ENCODE measurements around the gene GLB1L2.

Gene GLB1L2

DNA sequence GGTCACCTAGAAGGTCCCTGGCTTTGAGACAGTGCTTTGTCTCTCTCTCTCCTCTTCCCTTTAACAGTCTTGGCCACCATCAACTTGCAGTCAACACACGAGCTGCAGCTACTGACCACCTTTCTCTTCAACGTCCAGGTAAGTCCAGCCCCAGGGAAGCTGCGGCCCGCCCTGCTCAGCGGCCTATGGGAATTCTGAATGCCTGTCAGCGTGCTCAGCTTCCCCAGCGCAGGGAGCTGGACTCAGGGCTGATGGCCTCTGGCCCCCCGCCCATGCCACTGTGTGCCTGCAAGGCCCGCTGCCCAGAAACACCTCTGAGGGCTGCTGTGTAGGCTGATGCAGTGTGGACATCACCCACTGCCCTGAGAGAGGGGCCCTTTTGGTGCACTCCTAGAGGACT, 32.5 kb downstream of the GLB1L2 start:
- H3K4me3 ChIP-seq (ENCODE audit: low read depth, low read length) = no peak overlapping the region
- DNase-seq (ENCODE audit: low read depth) = no peak
- TF ChIP-seq, protein P1, sequence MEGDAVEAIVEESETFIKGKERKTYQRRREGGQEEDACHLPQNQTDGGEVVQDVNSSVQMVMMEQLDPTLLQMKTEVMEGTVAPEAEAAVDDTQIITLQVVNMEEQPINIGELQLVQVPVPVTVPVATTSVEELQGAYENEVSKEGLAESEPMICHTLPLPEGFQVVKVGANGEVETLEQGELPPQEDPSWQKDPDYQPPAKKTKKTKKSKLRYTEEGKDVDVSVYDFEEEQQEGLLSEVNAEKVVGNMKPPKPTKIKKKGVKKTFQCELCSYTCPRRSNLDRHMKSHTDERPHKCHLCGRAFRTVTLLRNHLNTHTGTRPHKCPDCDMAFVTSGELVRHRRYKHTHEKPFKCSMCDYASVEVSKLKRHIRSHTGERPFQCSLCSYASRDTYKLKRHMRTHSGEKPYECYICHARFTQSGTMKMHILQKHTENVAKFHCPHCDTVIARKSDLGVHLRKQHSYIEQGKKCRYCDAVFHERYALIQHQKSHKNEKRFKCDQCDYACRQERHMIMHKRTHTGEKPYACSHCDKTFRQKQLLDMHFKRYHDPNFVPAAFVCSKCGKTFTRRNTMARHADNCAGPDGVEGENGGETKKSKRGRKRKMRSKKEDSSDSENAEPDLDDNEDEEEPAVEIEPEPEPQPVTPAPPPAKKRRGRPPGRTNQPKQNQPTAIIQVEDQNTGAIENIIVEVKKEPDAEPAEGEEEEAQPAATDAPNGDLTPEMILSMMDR (IDR thresholded peaks at IDR 0.05; ENCODE audit: insufficient read depth, low read depth, low read length, missing control alignments) = no peak

DNA sequence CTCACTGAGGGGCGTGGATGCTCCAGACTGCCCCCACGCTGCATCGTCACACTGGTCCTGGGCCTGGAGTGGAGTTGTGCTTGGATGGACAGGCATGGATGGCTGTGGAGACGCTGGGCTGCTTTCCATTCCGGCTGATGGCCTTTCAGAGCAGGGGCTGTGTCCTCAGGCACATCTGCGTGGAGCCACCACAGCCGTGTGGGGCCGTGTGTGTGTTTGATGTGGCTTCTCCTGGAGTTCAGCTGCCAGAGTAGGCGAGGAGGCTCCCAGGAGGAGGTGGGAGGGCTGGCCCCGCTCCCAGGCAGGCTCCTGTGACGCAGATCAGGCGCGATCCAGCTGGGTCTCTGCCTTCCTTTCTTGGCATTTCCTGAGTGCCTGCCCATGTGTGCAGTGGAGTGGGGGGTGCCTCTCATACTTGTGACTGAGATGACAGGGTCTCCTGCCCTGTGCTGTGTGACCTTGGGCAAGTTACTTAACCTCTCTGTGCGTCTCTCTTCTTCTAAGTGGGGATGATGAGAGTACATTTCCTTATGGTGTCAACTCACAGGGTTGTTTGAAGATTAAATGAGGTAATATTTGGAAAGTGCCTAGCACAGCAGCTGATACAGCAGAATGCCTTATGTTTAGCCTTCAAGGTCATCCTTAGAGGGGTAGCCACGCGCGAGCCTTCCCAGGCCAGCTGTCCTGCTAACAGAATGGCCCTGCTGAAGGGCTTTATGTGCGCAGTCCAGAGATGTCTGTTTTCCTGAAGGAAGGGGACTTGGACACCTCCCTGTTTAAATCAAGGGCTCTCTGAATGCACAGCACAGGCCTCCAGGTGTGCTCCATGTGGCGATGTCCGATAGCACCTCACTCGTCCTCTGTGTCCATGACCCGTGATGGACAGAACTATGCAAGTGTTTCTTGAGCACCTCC, 33.5 kb downstream of the GLB1L2 start:
- no peak overlapping the region for H3K4me3 ChIP-seq (ENCODE audit: low read depth, low read length)
- DNase-seq (ENCODE audit: low read depth) = no peak
- TF ChIP-seq, protein P1 (IDR thresholded peaks at IDR 0.05; ENCODE audit: insufficient read depth, low read depth, low read length, missing control alignments) = no peak

DNA sequence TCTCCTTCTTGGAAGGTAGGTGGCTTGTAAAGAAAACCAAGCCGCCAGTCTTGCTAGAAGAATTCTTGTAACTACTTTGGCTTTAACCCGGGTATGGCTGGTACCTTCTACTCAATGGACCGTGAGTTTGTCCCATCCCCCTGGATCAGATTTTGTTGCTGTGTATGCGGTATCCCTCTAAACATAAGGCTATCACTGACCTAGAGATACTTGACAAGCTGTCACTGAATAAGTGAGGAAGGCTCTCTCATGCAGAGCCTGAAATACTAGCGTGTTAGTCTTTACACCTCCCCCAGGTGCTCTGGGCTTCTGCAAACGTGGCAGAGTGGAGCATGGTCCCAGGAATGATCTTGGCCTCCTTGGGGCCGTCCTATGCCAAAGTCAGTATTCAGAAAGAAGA, 34.5 kb downstream of the GLB1L2 start:
- TF ChIP-seq, protein P1 (IDR thresholded peaks at IDR 0.05; ENCODE audit: insufficient read depth, low read depth, low read length, missing control alignments) = no peak
- DNase-seq (ENCODE audit: low read depth) = no peak

DNA sequence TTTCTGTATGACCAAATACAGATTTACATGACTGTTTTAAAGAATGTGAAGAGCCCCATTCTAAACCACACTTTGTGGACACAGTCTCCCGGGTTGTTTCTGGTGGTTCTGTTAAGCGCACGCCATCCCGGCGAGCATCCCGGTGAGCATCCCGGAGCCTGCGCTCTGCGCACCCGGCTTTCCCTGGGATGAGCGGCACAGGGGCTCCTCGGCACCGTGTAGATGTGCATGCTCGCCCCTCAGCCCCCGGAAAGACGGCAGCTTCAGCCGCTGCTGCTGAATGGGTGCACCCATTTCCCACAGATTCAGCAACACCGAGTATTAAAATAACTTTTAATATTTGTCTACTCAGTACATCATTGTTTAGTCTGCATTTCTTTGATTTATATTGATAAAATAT, 36.0 kb downstream of the GLB1L2 start:
- no peak overlapping the region for H3K4me3 ChIP-seq (ENCODE audit: low read depth, low read length)
- TF ChIP-seq, protein P1 (IDR thresholded peaks at IDR 0.05; ENCODE audit: insufficient read depth, low read depth, low read length, missing control alignments) = no peak
- no peak for DNase-seq (ENCODE audit: low read depth)

More for the DNA sequence above, 34.5 kb downstream of the GLB1L2 start:
- no peak overlapping the region for H3K4me3 ChIP-seq (ENCODE audit: low read depth, low read length)

DNA sequence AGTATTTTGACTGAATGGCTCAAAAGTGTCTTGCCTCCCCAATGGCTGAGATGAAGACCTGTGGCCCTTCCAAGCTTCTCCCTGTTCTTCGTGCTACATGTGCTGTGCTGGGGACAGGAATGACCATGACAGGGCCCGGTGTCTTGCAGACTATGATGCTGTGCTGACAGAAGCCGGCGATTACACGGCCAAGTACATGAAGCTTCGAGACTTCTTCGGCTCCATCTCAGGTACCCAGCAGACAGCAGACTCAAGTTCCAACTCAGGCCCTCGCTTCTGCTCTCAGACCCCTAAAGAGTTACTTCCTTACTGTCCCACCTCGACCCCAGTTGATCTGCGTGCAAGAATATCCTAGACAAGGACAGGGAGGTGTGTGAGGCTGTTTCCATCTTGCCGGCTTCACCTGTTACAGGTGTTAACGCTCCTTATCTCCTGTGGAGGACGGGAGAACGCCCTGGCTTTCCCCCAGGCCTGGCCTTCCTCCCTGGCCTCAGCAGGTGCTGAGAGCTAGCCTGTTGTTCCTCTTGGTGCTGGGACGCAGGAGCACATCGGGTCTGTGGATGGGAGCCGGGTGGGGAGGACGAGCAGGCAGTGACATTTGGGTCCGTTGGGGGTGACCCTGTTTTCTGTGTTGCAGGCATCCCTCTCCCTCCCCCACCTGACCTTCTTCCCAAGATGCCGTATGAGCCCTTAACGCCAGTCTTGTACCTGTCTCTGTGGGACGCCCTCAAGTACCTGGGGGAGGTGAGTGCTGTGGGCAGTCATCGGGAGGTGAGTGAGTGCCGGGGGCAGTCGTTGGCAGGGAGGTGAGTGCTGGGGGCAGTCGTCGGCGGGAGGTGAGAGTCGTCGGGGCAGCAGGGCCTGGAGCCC, 38.1 kb downstream of the GLB1L2 start:
- TF ChIP-seq, protein P1 (IDR thresholded peaks at IDR 0.05; ENCODE audit: insufficient read depth, low read depth, low read length, missing control alignments) = no peak
- no peak for DNase-seq (ENCODE audit: low read depth)
- no peak overlapping the region for H3K4me3 ChIP-seq (ENCODE audit: low read depth, low read length)

DNA sequence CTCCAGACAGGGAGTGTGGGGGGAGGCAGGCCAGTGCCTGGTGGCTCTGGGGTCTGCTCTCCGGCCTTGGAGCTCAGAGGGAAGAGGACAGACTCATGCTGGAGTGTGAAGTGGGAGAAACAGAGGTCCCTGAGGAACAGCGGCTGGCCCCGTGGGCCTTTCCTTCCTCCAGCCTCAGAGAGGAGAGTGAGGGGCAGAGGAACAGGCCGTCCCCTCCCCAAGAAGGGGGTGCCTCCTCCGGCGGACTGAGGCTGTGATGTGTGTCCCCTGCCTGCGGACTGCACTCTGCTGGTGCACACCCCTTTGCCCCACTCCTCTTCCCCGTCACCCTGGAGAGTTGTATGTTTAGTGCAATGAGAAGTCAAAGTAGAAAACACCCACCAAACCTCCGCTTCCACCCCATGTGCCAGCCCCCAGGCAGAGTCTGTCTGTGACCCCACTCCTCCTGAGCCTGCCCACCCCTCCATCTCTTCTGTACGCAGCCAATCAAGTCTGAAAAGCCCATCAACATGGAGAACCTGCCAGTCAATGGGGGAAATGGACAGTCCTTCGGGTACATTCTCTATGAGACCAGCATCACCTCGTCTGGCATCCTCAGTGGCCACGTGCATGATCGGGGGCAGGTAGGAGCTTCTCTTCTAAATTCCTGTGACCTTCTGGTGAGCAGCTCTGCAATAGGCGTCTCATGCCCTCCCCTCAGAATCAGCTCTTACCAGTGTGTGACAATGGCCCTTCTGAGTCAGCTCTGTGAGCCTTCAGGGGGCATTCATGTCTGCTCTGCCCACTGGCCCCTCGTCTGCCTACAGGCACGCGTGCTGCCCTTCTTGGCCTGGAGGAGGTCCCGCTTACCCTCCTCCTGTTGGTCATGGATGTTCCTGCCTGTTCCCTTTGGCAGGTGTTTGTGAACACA, 39.0 kb downstream of the GLB1L2 start:
- DNase-seq (ENCODE audit: low read depth) = no peak
- TF ChIP-seq, protein P1 (IDR thresholded peaks at IDR 0.05; ENCODE audit: insufficient read depth, low read depth, low read length, missing control alignments) = no peak
- H3K4me3 ChIP-seq (ENCODE audit: low read depth, low read length) = no peak overlapping the region

Data from GM12865 (cell line).